ENCODE measurements around the gene ALDOB. TPM values are rescaled to one million over a fixed set of nuclear protein-coding genes. Genes with fewer than 3 reads are reported as not detected.

The ALDOB gene
- total and polyA plus RNA-seq, 2 donors (not counting 3 experiments of a cell fraction or from before 2014, with no cell fraction given): not detected

- Histone ChIP-seq H3K79me2 (ENCODE audit: control insufficient read depth, insufficient read depth, low read length) (no peaks in the 10 kb centered on the region), H3K4me2 (ENCODE audit: insufficient read depth, low read length) (no peak overlapping the region), H3K9ac (replicated peaks; ENCODE audit: extremely low read depth, insufficient read depth, low read length) (no peak overlapping the region), H3K4me1 (ENCODE audit: control insufficient read depth, extremely low read depth, insufficient read depth, low read length) (no peaks in the 10 kb centered on the region), H3K27me3 (ENCODE audit: control insufficient read depth in 2 of 2, insufficient read depth in 2 of 2, low read length in 2 of 2) (peaks cover 0 to 3% of the 10 kb centered on the region in 2 experiments), H3K4me3 (replicated peaks in 1 of 3; ENCODE audit: insufficient read depth in 1 of 3, low read depth in 1 of 3, low read length in 3 of 3) (no peak overlapping the region), H2AFZ (ENCODE audit: low read depth, low read length) (no peak overlapping the region), H3K9me3 (replicated peaks; ENCODE audit: control insufficient read depth, insufficient read depth, low read length) (no peaks in the 10 kb centered on the region), H4K20me1 (replicated peaks; ENCODE audit: control insufficient read depth, extremely low read depth, insufficient read depth, low read length) (no peaks in the 10 kb centered on the region), H3K9me1 (replicated peaks; ENCODE audit: control insufficient read depth, extremely low read depth, insufficient read depth, low read length) (no peaks in the 10 kb centered on the region), H3K27ac (ENCODE audit: insufficient read depth, low read depth, low read length) (no peak overlapping the region), H3K36me3 (ENCODE audit: control insufficient read depth in 2 of 2, extremely low read depth in 1 of 2, insufficient read depth in 2 of 2, low read length in 2 of 2) (no peaks in the 10 kb centered on the region)
- FAIRE-seq: no peak
- TF ChIP-seq POLR2A (IDR thresholded peaks at IDR 0.05; ENCODE audit: low read depth, low read length): no peak
- TF ChIP-seq JUN (IDR thresholded peaks at IDR 0.05; ENCODE audit: borderline replicate concordance, insufficient read depth, insufficient read length, low read depth): no peak
- no peak for TF ChIP-seq POLR2AphosphoS5 (IDR thresholded peaks at IDR 0.05; ENCODE audit: insufficient read depth, low read depth, low read length)
- TF ChIP-seq MAX (IDR thresholded peaks at IDR 0.05; ENCODE audit: insufficient read depth, insufficient read length): no peak
- TF ChIP-seq EZH2 (IDR thresholded peaks at IDR 0.05; ENCODE audit: borderline replicate concordance, low read depth, low read length, severe bottlenecking): no peak
- no peak for TF ChIP-seq FOS (IDR thresholded peaks at IDR 0.05; ENCODE audit: borderline replicate concordance, insufficient read depth, low read length)
- no peak for TF ChIP-seq GATA2 (IDR thresholded peaks at IDR 0.05; ENCODE audit: insufficient read depth, insufficient read length, low read depth, low read length)
- intact Hi-C loops (cut with micrococcal nuclease) (no loop called here), dilution Hi-C loops (cut with MboI; ENCODE audit: extremely low pct_ligation_motif_present, low sequenced_read_pairs) (no loop called here)
- ChIA-PET POLR2A (no interaction called here), CTCF (interaction anchor here (1.0 to 1.3 kb wide), 3 partner anchors 17 to 27 kb away, joined by 3 to 5 read pairs (median 5); no protein-coding TSS in a partner anchor)
- DNase-seq (ENCODE audit: low read depth, low spot score): no peak
- BruUV-seq (replicated peaks): no TSS peak
These were observed 3.4 kb downstream of the ALDOB start for GRCh38 chr9:101432171-101432570.

- DNase-seq (ENCODE audit: low read depth, low spot score) (no peak), FAIRE-seq (no peak)
- no peak overlapping the region for H2AFZ ChIP-seq (ENCODE audit: low read depth, low read length)
- ChIA-PET POLR2A (no interaction called here), CTCF (no interaction called here)
- dilution Hi-C loops (cut with MboI; ENCODE audit: extremely low pct_ligation_motif_present, low sequenced_read_pairs) (no loop called here), intact Hi-C loops (cut with micrococcal nuclease) (no loop called here)
- H3K27me3 ChIP-seq (ENCODE audit: control insufficient read depth in 2 of 2, insufficient read depth in 2 of 2, low read length in 2 of 2): no peaks in the 10 kb centered on the region
- H4K20me1 ChIP-seq (replicated peaks; ENCODE audit: control insufficient read depth, extremely low read depth, insufficient read depth, low read length): no peaks in the 10 kb centered on the region
- H3K27ac ChIP-seq (ENCODE audit: insufficient read depth, low read depth, low read length): no peak overlapping the region
- H3K4me2 ChIP-seq (ENCODE audit: insufficient read depth, low read length): no peak overlapping the region
- no peaks in the 10 kb centered on the region for H3K9me1 ChIP-seq (replicated peaks; ENCODE audit: control insufficient read depth, extremely low read depth, insufficient read depth, low read length)
- no peak overlapping the region for H3K4me3 ChIP-seq (replicated peaks in 1 of 3; ENCODE audit: insufficient read depth in 1 of 3, low read depth in 1 of 3, low read length in 3 of 3)
- no TSS peak for BruUV-seq (replicated peaks)
- TF ChIP-seq FOS (IDR thresholded peaks at IDR 0.05; ENCODE audit: borderline replicate concordance, insufficient read depth, low read length): no peak
- no peak for TF ChIP-seq MAX (IDR thresholded peaks at IDR 0.05; ENCODE audit: insufficient read depth, insufficient read length)
- no peak overlapping the region for H3K9ac ChIP-seq (replicated peaks; ENCODE audit: extremely low read depth, insufficient read depth, low read length)
- no peaks in the 10 kb centered on the region for H3K36me3 ChIP-seq (ENCODE audit: control insufficient read depth in 2 of 2, extremely low read depth in 1 of 2, insufficient read depth in 2 of 2, low read length in 2 of 2)
- H3K9me3 ChIP-seq (replicated peaks; ENCODE audit: control insufficient read depth, insufficient read depth, low read length): no peaks in the 10 kb centered on the region
- no peaks in the 10 kb centered on the region for H3K4me1 ChIP-seq (ENCODE audit: control insufficient read depth, extremely low read depth, insufficient read depth, low read length)
- no peaks in the 10 kb centered on the region for H3K79me2 ChIP-seq (ENCODE audit: control insufficient read depth, insufficient read depth, low read length)
These were observed 5.8 kb downstream of the ALDOB start for GRCh38 chr9:101429736-101430135.
